ENCODE measurements around the gene ZFAND6.
"Not testable (repeated sequence)": the region's sequence is repeated elsewhere in the genome, so short reads cannot be mapped to it uniquely, and the experiment has no call there.

Gene ZFAND6

GRCh38 chr15:80058851-80059785, at the start of gene ZFAND6:
TSS of gene ZFAND6 (plus strand) at chr15:80059676. CDS start at chr15:80120345, 60,669 bp downstream.
- no peak for TF ChIP-seq Cebpa-rat (IDR thresholded peaks at IDR 0.05)
- H4K20me1 ChIP-seq: peaks cover 42% of the 10 kb centered on the region
- no peaks in the 10 kb centered on the region for H3K36me3 ChIP-seq
- H3K4me1 ChIP-seq: peaks cover 29% of the 10 kb centered on the region
- H3K9me3 ChIP-seq: no peaks in the 10 kb centered on the region
- H3K27ac ChIP-seq: peak within 1 kb of the TSS; percentile 90
- H3K27me3 ChIP-seq: peaks cover 3% of the 10 kb centered on the region; the same call in 1 of the 2 replicates
- H3K4me3 ChIP-seq: peak within 1 kb of the TSS; percentile 82
- H3K4me2 ChIP-seq: peak within 1 kb of the TSS; percentile 99
- H3K9ac ChIP-seq: peak within 1 kb of the TSS; percentile 89

- Histone ChIP-seq H3K27me3 (no peaks in the 10 kb centered on the region), H3K36me3 (no peaks in the 10 kb centered on the region), H4K20me1 (no peaks in the 10 kb centered on the region), H3K9me3 (no peaks in the 10 kb centered on the region), H3K4me1 (peaks cover 6% of the 10 kb centered on the region; the same call in 1 of the 2 replicates), H3K27ac (no peak overlapping the region), H3K4me2 (no peak overlapping the region), H3K9ac (no peak overlapping the region), H3K4me3 (no peak overlapping the region)
- TF ChIP-seq Cebpa-rat (IDR thresholded peaks at IDR 0.05): no peak
Observed at GRCh38 chr15:80010131-80010673, 49.3 kb upstream of the ZFAND6 start.

GRCh38 chr15:80011041-80011523, 48.4 kb upstream of the ZFAND6 start:
- H3K4me2 ChIP-seq, H3K27ac ChIP-seq: not testable (repeated sequence)

GRCh38 chr15:80011596-80011995, 47.9 kb upstream of the ZFAND6 start:
- no peaks in the 10 kb centered on the region for H3K9me3 ChIP-seq
- H3K4me3 ChIP-seq: no peak overlapping the region
- H3K36me3 ChIP-seq: no peaks in the 10 kb centered on the region
- no peak overlapping the region for H3K9ac ChIP-seq
- TF ChIP-seq Cebpa-rat (IDR thresholded peaks at IDR 0.05): no peak
- H3K27ac ChIP-seq: no peak overlapping the region
- H3K4me2 ChIP-seq: no peak overlapping the region; the same call in 1 of the 2 replicates
- peaks cover 6% of the 10 kb centered on the region; the same call in 1 of the 2 replicates for H3K4me1 ChIP-seq
- H4K20me1 ChIP-seq: no peaks in the 10 kb centered on the region
- H3K27me3 ChIP-seq: no peaks in the 10 kb centered on the region

More at GRCh38 chr15:80011041-80011523, 48.4 kb upstream of the ZFAND6 start:
- H3K4me1 ChIP-seq, H3K27me3 ChIP-seq, H3K9me3 ChIP-seq, H3K36me3 ChIP-seq, H3K9ac ChIP-seq, H3K4me3 ChIP-seq, H4K20me1 ChIP-seq: not testable (repeated sequence)

GRCh38 chr15:80012060-80012726, 47.3 kb upstream of the ZFAND6 start:
- Histone ChIP-seq H3K36me3 (no peaks in the 10 kb centered on the region), H3K4me2 (no peak overlapping the region; the same call in 1 of the 2 replicates), H4K20me1 (no peaks in the 10 kb centered on the region), H3K9me3 (no peaks in the 10 kb centered on the region), H3K27me3 (no peaks in the 10 kb centered on the region), H3K4me1 (peaks cover 6% of the 10 kb centered on the region; the same call in 1 of the 2 replicates), H3K9ac (no peak overlapping the region), H3K27ac (no peak overlapping the region), H3K4me3 (no peak overlapping the region)
- no peak for TF ChIP-seq Cebpa-rat (IDR thresholded peaks at IDR 0.05)

- H3K4me1 ChIP-seq, H3K4me3 ChIP-seq, H3K36me3 ChIP-seq, H3K4me2 ChIP-seq, H3K9ac ChIP-seq, H3K27me3 ChIP-seq, H3K9me3 ChIP-seq, H3K27ac ChIP-seq, H4K20me1 ChIP-seq: not testable (repeated sequence)
Observed at GRCh38 chr15:80014186-80014585, 45.3 kb upstream of the ZFAND6 start.

- H3K4me3 ChIP-seq: no peak overlapping the region
- peaks cover 6% of the 10 kb centered on the region; the same call in 1 of the 2 replicates for H3K4me1 ChIP-seq
- no peak for TF ChIP-seq Cebpa-rat (IDR thresholded peaks at IDR 0.05)
- no peak overlapping the region for H3K9ac ChIP-seq
- H3K27ac ChIP-seq: no peak overlapping the region
- H3K9me3 ChIP-seq: no peaks in the 10 kb centered on the region
- H4K20me1 ChIP-seq: no peaks in the 10 kb centered on the region
- no peak overlapping the region for H3K4me2 ChIP-seq
- no peaks in the 10 kb centered on the region for H3K27me3 ChIP-seq
- no peaks in the 10 kb centered on the region for H3K36me3 ChIP-seq
Observed at GRCh38 chr15:80015156-80015555, 44.3 kb upstream of the ZFAND6 start.

- not testable (repeated sequence) for H3K4me3 ChIP-seq, H3K4me2 ChIP-seq, H3K36me3 ChIP-seq, H3K27ac ChIP-seq, H3K9ac ChIP-seq, H3K9me3 ChIP-seq, H4K20me1 ChIP-seq, H3K27me3 ChIP-seq, H3K4me1 ChIP-seq
Observed at GRCh38 chr15:80016506-80016905, 43.0 kb upstream of the ZFAND6 start.

- H3K36me3 ChIP-seq, H3K9ac ChIP-seq, H3K27ac ChIP-seq, H3K4me1 ChIP-seq, H3K27me3 ChIP-seq, H4K20me1 ChIP-seq, H3K4me3 ChIP-seq, H3K9me3 ChIP-seq, H3K4me2 ChIP-seq: not testable (repeated sequence)
Observed at GRCh38 chr15:80017139-80017538, 42.3 kb upstream of the ZFAND6 start.

All from BLaER1 (cell line).